NT2/D1 (cell line): ENCODE measurements around the gene ALOX5AP.

Experiments
- DNase-seq: peaks from one replicate; pipeline ENCODE4 v3.0.0-alpha.2; 2011; ENCODE audit warnings: low read depth, low spot score
- H3K27me3 ChIP-seq: 2 replicates; pipeline ENCODE4 v1.6.0; 2011; ENCODE audit warnings: mild to moderate bottlenecking; ENCODE audit not compliant: insufficient read length, insufficient read depth
- H3K36me3 ChIP-seq: 2 replicates; pipeline ENCODE4 v1.6.1; 2011; ENCODE audit warnings: mild to moderate bottlenecking, low read length, mixed read lengths; ENCODE audit not compliant: insufficient read depth, insufficient read length
- H3K4me1 ChIP-seq: 2 replicates; pipeline ENCODE4 v1.5.1; 2011; ENCODE audit not compliant: insufficient read depth, insufficient read length
- H3K4me3 ChIP-seq: 2 replicates; pipeline ENCODE4 v1.5.1; 2011; ENCODE audit warnings: low read depth; ENCODE audit not compliant: insufficient read length
- H3K9ac ChIP-seq: 2 replicates; pipeline ENCODE4 v1.6.0; 2011; ENCODE audit warnings: low read depth; ENCODE audit not compliant: insufficient read length
- H3K9me3 ChIP-seq: 2 replicates; pipeline ENCODE4 v1.5.1; 2011; ENCODE audit warnings: mild to moderate bottlenecking, low read length; ENCODE audit not compliant: insufficient read depth
- SUZ12 ChIP-seq: IDR thresholded peaks from 2 replicates; pipeline ENCODE4 v1.6.1; 2011; ENCODE audit not compliant: insufficient read length, insufficient read depth; ENCODE audit errors: extremely low read depth
- YY1 ChIP-seq: IDR thresholded peaks from 2 replicates; pipeline ENCODE4 v1.6.1; 2011; ENCODE audit not compliant: insufficient read length, insufficient read depth
- ZNF274 ChIP-seq: IDR thresholded peaks from 2 replicates; pipeline ENCODE4 v1.6.1; 2011; ENCODE audit warnings: mild to moderate bottlenecking, low read depth, low read length

ALOX5AP gene

DNA sequence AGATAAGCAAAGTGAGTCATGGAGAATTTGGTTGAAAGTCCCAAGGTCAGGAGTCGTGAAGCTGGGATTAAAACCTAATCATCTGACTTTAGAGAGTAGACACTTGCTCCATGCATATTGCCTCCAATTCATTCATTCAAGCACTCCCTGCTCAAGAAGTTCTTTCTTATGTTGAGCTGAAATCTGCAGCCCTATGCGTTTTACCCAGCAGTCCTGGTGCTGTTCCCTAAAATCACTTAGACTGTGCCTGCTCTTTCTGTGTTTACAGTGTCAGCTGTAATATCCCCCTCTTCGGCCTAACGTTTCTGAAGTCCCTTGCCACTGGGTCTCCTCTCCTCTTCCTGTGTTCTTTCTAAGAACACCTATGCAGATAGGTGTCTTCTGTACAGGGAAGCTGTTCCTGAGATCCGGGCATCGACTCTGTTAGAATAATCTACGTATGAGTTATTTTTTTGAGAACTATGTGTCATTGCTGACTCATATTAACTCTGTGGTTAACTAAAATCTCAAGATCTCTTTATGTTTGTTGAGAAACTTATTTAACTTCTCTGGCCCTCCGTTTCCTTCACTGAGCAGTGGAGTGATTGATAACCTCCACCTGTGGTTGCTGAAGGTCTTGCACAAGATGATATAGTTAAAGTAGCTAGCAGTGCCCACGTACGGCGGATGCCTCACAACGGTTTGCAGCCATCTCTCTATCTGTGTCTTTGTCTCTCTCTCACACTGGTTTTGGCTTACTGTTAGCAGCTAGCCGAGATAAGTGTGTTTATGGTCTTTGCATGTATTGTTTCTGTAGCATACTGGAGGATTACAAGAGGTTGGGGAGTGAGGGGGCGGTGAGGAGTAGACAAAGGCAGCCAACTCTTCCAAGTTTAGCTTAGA, 4.7 kb downstream of the ALOX5AP start:
- Histone ChIP-seq H3K4me3 (no peak overlapping the region), H3K9ac (peak overlapping the region; percentile 13), H3K36me3 (no peaks in the 10 kb centered on the region), H3K9me3 (no peaks in the 10 kb centered on the region), H3K27me3 (no peaks in the 10 kb centered on the region), H3K4me1 (no peaks in the 10 kb centered on the region)
- DNase-seq, result no peak
- TF ChIP-seq YY1, result no peak
- no peak for TF ChIP-seq ZNF274
- no peak for TF ChIP-seq SUZ12

DNA sequence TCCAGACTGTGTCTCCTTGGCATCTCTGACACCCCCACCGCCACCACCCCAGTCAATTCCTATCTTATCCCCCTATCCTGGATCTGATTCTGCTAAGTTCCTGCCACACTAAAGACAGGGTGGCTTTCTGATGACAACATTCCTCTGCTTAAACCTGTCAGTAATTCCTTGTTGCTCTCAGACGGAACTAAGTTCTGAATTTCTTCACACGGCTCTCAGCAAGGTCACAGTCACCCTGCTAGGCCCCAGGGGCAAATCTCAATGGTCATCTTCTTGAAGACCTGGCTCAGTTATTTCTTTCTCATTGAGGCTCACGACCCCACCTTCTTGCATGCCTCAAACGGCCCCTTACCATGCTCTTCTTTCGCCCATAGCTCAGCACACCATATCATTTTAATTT, 7.6 kb downstream of the ALOX5AP start:
- H3K9me3 ChIP-seq, result no peaks in the 10 kb centered on the region
- TF ChIP-seq ZNF274 (no peak), SUZ12 (no peak), YY1 (no peak)
- H3K9ac ChIP-seq, result no peak overlapping the region
- H3K27me3 ChIP-seq, result no peaks in the 10 kb centered on the region
- no peaks in the 10 kb centered on the region for H3K4me1 ChIP-seq
- no peaks in the 10 kb centered on the region for H3K36me3 ChIP-seq
- no peak overlapping the region for H3K4me3 ChIP-seq
- DNase-seq, result no peak

DNA sequence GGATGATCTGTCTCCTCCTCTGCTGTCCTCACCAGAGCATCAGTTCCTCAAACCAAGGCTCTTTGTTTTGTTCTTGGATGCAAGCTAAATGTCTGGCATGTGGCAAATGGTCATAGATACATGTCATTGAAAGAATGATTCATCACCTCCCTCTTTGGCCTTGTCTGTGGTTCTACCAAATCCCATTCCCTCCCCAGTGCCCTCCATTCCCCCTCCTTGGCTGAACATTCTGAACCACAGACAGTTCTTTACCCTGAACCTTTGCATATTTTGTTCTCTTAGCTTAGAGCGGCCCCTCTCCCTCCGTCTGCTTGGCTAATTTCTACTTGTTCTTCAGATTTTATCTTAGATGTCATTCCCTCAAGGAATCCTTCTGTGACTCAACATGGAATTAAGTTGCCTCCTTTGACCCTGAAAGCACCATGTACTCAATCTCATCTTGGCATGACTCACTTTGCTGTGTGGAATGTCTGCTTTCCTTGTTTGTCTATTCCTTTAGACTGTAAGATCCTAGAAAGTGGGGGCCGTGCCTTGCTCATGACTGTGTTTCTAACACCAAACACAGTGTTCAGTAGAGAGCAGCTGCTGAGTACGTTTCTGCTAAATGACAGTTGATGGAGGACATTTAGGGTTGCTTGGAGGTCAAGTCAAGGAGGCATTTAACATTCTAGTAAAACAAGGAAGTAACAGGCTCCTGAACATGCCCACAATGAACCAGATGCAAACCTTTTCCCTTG, 8.1 kb downstream of the ALOX5AP start:
- no peak overlapping the region for H3K4me3 ChIP-seq
- H3K9ac ChIP-seq, result no peak overlapping the region
- H3K27me3 ChIP-seq, result no peaks in the 10 kb centered on the region
- no peaks in the 10 kb centered on the region for H3K9me3 ChIP-seq
- TF ChIP-seq ZNF274, result no peak
- no peak for TF ChIP-seq YY1
- TF ChIP-seq SUZ12, result no peak
- H3K4me1 ChIP-seq, result no peaks in the 10 kb centered on the region
- DNase-seq, result no peak
- H3K36me3 ChIP-seq, result no peaks in the 10 kb centered on the region

DNA sequence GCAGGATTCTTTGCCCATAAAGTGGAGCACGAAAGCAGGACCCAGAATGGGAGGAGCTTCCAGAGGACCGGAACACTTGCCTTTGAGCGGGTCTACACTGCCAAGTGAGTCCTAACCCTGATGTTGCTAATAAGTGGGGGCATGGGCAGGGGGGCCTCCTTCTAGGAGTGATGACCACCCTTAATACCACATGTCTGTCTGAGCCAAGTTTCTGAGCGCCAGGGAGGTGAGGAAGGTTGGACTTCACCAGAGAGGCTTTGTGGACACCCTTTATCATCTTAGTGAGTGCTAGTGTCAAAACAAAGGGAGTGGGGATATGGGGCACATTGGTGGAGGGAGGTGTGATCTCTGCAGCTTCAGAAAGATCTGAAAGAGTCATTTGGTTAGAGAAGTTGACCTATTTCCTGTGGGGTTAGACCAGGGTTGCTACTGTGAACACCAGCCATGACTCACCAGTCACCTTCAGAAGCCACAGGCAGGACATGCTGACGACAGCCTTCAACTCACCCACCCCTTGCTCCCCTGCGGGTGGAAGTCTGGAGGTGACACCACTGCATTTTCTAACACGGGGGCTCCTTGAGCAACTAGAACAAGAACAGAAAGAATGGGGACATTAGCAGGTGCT, 8.8 kb downstream of the ALOX5AP start:
- Histone ChIP-seq H3K4me3 (no peak overlapping the region), H3K27me3 (no peaks in the 10 kb centered on the region), H3K9me3 (no peaks in the 10 kb centered on the region), H3K4me1 (no peaks in the 10 kb centered on the region), H3K9ac (no peak overlapping the region), H3K36me3 (no peaks in the 10 kb centered on the region)
- TF ChIP-seq SUZ12, result no peak
- TF ChIP-seq ZNF274, result no peak
- TF ChIP-seq YY1, result no peak
- no peak for DNase-seq

DNA sequence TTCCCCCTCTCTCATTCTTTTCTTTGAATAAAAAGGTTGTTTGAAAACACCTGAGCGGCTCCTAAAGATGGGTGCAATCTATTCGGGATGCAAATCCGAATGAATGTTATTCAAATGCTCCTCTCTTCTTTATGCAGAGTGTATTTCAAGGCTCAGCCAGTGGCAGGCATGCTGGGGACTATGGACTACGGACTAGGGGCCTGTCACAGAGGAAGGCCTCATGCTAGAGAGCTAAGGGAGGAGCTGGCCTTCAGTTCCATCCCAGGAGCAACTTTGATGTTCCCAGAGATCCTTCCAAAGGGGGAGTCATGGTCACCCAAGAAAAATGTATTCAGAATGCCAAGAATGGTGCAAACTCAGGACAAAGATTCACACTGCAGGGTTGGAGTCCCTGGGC, 9.3 kb downstream of the ALOX5AP start:
- Histone ChIP-seq H3K9ac (no peak overlapping the region), H3K9me3 (no peaks in the 10 kb centered on the region), H3K36me3 (no peaks in the 10 kb centered on the region), H3K4me3 (no peak overlapping the region), H3K27me3 (no peaks in the 10 kb centered on the region), H3K4me1 (no peaks in the 10 kb centered on the region)
- no peak for DNase-seq
- TF ChIP-seq ZNF274, result no peak
- no peak for TF ChIP-seq YY1
- no peak for TF ChIP-seq SUZ12

DNA sequence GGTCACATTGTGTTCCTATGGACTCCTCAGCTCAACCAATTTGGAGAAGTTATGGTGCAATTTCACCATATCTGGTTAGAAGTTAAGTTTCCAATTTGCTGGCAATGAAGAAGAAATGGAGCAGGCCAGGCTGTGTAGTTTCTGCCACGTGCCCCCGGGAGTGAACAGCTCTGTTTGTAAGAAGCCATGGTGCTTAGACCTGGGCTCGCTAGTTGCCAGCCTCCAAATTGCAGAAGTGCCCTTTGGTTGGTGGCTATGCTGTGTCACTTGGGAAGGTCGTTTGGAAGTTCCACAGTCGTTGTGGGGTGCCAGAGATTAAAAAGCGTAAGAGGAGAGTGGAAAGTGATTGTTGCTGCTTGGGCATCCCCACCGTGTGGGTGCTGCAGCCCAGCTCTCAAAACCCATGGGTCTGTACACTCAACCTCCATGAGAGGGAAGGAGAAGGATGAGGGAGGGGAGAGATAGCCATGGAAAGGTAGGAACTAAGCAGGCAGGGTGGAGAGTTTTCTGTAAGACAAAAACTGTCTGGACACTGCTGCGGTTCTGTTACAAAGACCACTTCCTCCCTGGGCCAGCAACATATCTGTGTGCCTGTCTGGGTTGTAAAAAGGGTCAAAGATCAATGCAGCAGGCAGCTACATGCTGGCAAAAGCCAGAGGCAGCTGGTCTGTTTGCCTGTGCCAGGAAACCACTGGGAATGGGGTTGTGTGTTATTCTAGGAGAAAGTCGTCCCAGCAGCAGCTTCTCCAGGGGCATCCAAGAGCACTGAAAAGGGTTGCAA, 10.8 kb downstream of the ALOX5AP start:
- no peaks in the 10 kb centered on the region for H3K27me3 ChIP-seq
- no peak overlapping the region for H3K9ac ChIP-seq
- H3K4me1 ChIP-seq, result no peaks in the 10 kb centered on the region
- no peak for DNase-seq
- no peak for TF ChIP-seq SUZ12
- TF ChIP-seq ZNF274, result no peak
- TF ChIP-seq YY1, result no peak
- H3K4me3 ChIP-seq, result no peak overlapping the region
- H3K9me3 ChIP-seq, result no peaks in the 10 kb centered on the region
- no peaks in the 10 kb centered on the region for H3K36me3 ChIP-seq
